Liver (tissue), 9 donors: ENCODE measurements around the gene ESRP2. TPM values are rescaled to one million over a fixed set of nuclear protein-coding genes. Genes with fewer than 3 reads are reported as not detected.

ENCODE experiments used
- DNase-seq: peaks from one replicate; pipeline ENCODE4 v3.0.0-alpha.2; 2017; ENCODE audit warnings: low spot score
- H3K27ac ChIP-seq, 2 donors: one replicate each; pipeline ENCODE4 v1.7.0; 2013; ENCODE audit warnings: inconsistent platforms in 2 of 2, low read length in 2 of 2, control low read depth in 1 of 2, low read depth in 1 of 2, mild to moderate bottlenecking in 1 of 2
- H3K27me3 ChIP-seq, 4 donors: one replicate each; pipeline versions ENCODE4 v1.6.1 to v1.7.0; 2013; ENCODE audit warnings: low read length in 3 of 4, inconsistent platforms in 1 of 4, mild to moderate bottlenecking in 1 of 4, moderate library complexity in 1 of 4; ENCODE audit not compliant: control insufficient read depth in 4 of 4, insufficient read depth in 4 of 4
- H3K36me3 ChIP-seq, 4 donors: one replicate each; pipeline versions ENCODE4 v1.6.1 to v1.7.0; 2013; ENCODE audit warnings: low read length in 3 of 4, mild to moderate bottlenecking in 3 of 4, low read depth in 1 of 4, moderate library complexity in 1 of 4; ENCODE audit not compliant: control insufficient read depth in 4 of 4, insufficient read depth in 3 of 4
- H3K4me1 ChIP-seq, 4 donors: one replicate each; pipeline versions ENCODE4 v1.6.1 to v1.7.0; 2013; ENCODE audit warnings: low read length in 3 of 4, mild to moderate bottlenecking in 3 of 4, moderate library complexity in 1 of 4; ENCODE audit not compliant: control insufficient read depth in 4 of 4, insufficient read depth in 4 of 4
- H3K4me3 ChIP-seq, 3 donors: one replicate each; pipeline versions ENCODE4 v1.6.1 to v1.7.0; 2013; ENCODE audit warnings: low read length in 3 of 3, control low read depth in 1 of 3, low read depth in 1 of 3, mild to moderate bottlenecking in 1 of 3
- H3K9ac ChIP-seq, 2 donors: one replicate each; pipeline ENCODE4 v1.7.0; 2013; ENCODE audit warnings: low read length in 2 of 2, mild to moderate bottlenecking in 2 of 2, moderate library complexity in 2 of 2, control low read depth in 1 of 2, low read depth in 1 of 2
- H3K9me3 ChIP-seq, 4 donors: one replicate each; pipeline versions ENCODE4 v1.6.1 to v1.7.0; 2013; ENCODE audit warnings: low read length in 3 of 4; ENCODE audit not compliant: control insufficient read depth in 4 of 4
- ATF3 ChIP-seq: IDR thresholded peaks from 2 replicates; pipeline ENCODE4 v1.6.1; 2016; ENCODE audit warnings: antibody characterized with exemption
- EGR1 ChIP-seq, 2 donors: IDR thresholded peaks; 2 replicates each; pipeline ENCODE4 v1.6.1; 2016 to 2018; ENCODE audit warnings: antibody characterized with exemption in 2 of 2, low read depth in 2 of 2
- FOXA1 ChIP-seq: IDR thresholded peaks from 2 replicates; pipeline ENCODE4 v1.6.1; 2016; ENCODE audit warnings: antibody characterized with exemption
- FOXA2 ChIP-seq: IDR thresholded peaks from 2 replicates; pipeline ENCODE4 v1.6.1; 2016; ENCODE audit warnings: antibody characterized with exemption
- GABPA ChIP-seq, 2 donors: IDR thresholded peaks in 1 of 2; conservative IDR thresholded peaks in 1 of 2; 2 replicates each; pipeline ENCODE4 v1.6.1; 2016; ENCODE audit warnings: antibody characterized with exemption in 2 of 2, mild to moderate bottlenecking in 1 of 2, moderate library complexity in 1 of 2
- HNF4A ChIP-seq, 2 donors: conservative IDR thresholded peaks; 2 replicates each; pipeline ENCODE4 v1.6.1; 2016; ENCODE audit warnings: antibody characterized with exemption in 2 of 2, mild to moderate bottlenecking in 2 of 2
- HNF4G ChIP-seq: IDR thresholded peaks from 2 replicates; pipeline ENCODE4 v1.6.1; 2016; ENCODE audit warnings: antibody characterized with exemption
- MAX ChIP-seq: IDR thresholded peaks from 2 replicates; pipeline ENCODE4 v1.6.1; 2016; ENCODE audit warnings: antibody characterized with exemption
- NR2F2 ChIP-seq: IDR thresholded peaks from 2 replicates; pipeline ENCODE4 v1.6.1; 2016; ENCODE audit warnings: antibody characterized with exemption
- RAD21 ChIP-seq, 2 donors: IDR thresholded peaks; 2 replicates each; pipeline ENCODE4 v1.6.1; 2016; ENCODE audit warnings: antibody characterized with exemption in 2 of 2, mild to moderate bottlenecking in 2 of 2
- RXRA ChIP-seq, 2 donors: IDR thresholded peaks; 2 replicates each; pipeline ENCODE4 v1.6.1; 2017 to 2018; ENCODE audit warnings: antibody characterized with exemption in 2 of 2, mild to moderate bottlenecking in 1 of 2
- SP1 ChIP-seq: IDR thresholded peaks from 2 replicates; pipeline ENCODE4 v1.6.1; 2018; ENCODE audit warnings: antibody characterized with exemption, mild to moderate bottlenecking
- TAF1 ChIP-seq: conservative IDR thresholded peaks from 2 replicates; pipeline ENCODE4 v1.6.1; 2016; ENCODE audit warnings: antibody characterized with exemption, mild to moderate bottlenecking
- YY1 ChIP-seq: IDR thresholded peaks from 2 replicates; pipeline ENCODE4 v1.6.1; 2016; ENCODE audit warnings: antibody characterized with exemption, mild to moderate bottlenecking
- ZBTB33 ChIP-seq: IDR thresholded peaks from 2 replicates; pipeline ENCODE4 v1.6.1; 2016; ENCODE audit warnings: antibody characterized with exemption
- WGBS: extraction: QIAGEN DNeasy Blood & Tissue Kit; methylation state at CpG from one replicate; pipeline ENCODE4 v1.1.7; 2013; 5-methylcytosine and 5-hydroxymethylcytosine counted together
- polyA plus RNA-seq, 2 donors: library from polyadenylated mRNA; stranded (reverse) in 1 of 2; unstranded in 1 of 2; fragments of 200-250 nt in 1 of 2; fragments of >200 nt in 1 of 2; fragmentation: Nextera tagmentation in 1 of 2; extraction: Ambion mirVana in 1 of 2; gene quantifications; one replicate each; pipeline versions ENCODE4 v1.2.1 to v1.2.3, GENCODE V29; 2013 to 2015
- total RNA-seq, 2 donors: library from RNA; depleted of rRNA; stranded (reverse); fragments of >200 nt; gene quantifications; one replicate each; pipeline ENCODE4 v1.2.3, GENCODE V29; 2014
- TF ChIP-seq, protein P1 (sequence below): IDR thresholded peaks from 2 replicates; pipeline ENCODE4 v1.6.1; 2016; ENCODE audit warnings: antibody characterized with exemption, mild to moderate bottlenecking
- TF ChIP-seq, protein P2 (sequence below): fragments of 150-350 bp; IDR thresholded peaks from 2 replicates; pipeline ENCODE4 v1.5.1; 2017; ENCODE audit warnings: improper control_type of control experiment, low read depth, low read length; ENCODE audit not compliant: missing input control
- donor health status: healthy.
- donor health status: healthy.
- donor health status: healthy.
- donor health status: healthy.
- donor health status: healthy.

The ESRP2 gene
- total and polyA plus RNA-seq, 4 donors: 21.0 to 84.8 (median 45.7) TPM

GRCh38 chr16:68269793-68270192, 33.9 kb upstream of the ESRP2 start:
- Histone ChIP-seq H3K4me1 (peaks cover 0 to 5% (median 3%) of the 10 kb centered on the region in 4 donors), H3K9ac (no peak overlapping the region), H3K27me3 (no peaks in the 10 kb centered on the region), H3K36me3 (no peaks in the 10 kb centered on the region), H3K4me3 (no peak overlapping the region), H3K27ac (no peak overlapping the region), H3K9me3 (no peaks in the 10 kb centered on the region)
- no peak for DNase-seq
- TF ChIP-seq MAX (no peak), NR2F2 (no peak), GABPA (IDR thresholded peaks at IDR 0.05 in 1 of 2, conservative IDR thresholded peaks at IDR 0.05 in 1 of 2) (no peak), SP1 (no peak), YY1 (no peak)
- TF ChIP-seq, protein P1, sequence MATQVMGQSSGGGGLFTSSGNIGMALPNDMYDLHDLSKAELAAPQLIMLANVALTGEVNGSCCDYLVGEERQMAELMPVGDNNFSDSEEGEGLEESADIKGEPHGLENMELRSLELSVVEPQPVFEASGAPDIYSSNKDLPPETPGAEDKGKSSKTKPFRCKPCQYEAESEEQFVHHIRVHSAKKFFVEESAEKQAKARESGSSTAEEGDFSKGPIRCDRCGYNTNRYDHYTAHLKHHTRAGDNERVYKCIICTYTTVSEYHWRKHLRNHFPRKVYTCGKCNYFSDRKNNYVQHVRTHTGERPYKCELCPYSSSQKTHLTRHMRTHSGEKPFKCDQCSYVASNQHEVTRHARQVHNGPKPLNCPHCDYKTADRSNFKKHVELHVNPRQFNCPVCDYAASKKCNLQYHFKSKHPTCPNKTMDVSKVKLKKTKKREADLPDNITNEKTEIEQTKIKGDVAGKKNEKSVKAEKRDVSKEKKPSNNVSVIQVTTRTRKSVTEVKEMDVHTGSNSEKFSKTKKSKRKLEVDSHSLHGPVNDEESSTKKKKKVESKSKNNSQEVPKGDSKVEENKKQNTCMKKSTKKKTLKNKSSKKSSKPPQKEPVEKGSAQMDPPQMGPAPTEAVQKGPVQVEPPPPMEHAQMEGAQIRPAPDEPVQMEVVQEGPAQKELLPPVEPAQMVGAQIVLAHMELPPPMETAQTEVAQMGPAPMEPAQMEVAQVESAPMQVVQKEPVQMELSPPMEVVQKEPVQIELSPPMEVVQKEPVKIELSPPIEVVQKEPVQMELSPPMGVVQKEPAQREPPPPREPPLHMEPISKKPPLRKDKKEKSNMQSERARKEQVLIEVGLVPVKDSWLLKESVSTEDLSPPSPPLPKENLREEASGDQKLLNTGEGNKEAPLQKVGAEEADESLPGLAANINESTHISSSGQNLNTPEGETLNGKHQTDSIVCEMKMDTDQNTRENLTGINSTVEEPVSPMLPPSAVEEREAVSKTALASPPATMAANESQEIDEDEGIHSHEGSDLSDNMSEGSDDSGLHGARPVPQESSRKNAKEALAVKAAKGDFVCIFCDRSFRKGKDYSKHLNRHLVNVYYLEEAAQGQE: no peak
- WGBS: 91% methylated on average over 4 of the region's 4 CpGs

GRCh38 chr16:68267612-68268405, 31.9 kb upstream of the ESRP2 start:
- no peak overlapping the region for H3K4me3 ChIP-seq
- DNase-seq: no peak
- no peak overlapping the region for H3K9ac ChIP-seq
- H3K36me3 ChIP-seq: no peaks in the 10 kb centered on the region
- 67% methylated on average over 6 of the region's 6 CpGs for WGBS
- H3K27me3 ChIP-seq: no peaks in the 10 kb centered on the region
- no peak overlapping the region for H3K27ac ChIP-seq
- no peak for TF ChIP-seq YY1
- no peak for TF ChIP-seq FOXA2
- no peak for TF ChIP-seq EGR1 (IDR thresholded peaks at IDR 0.05; ENCODE audit: low read depth in 2 of 2)
- TF ChIP-seq, protein P1: no peak
- no peak for TF ChIP-seq RXRA (IDR thresholded peaks at IDR 0.05)
- no peak for TF ChIP-seq GABPA (IDR thresholded peaks at IDR 0.05 in 1 of 2, conservative IDR thresholded peaks at IDR 0.05 in 1 of 2)
- TF ChIP-seq FOXA1: no peak
- TF ChIP-seq HNF4G: no peak
- no peak for TF ChIP-seq NR2F2
- no peak for TF ChIP-seq HNF4A (conservative IDR thresholded peaks at IDR 0.05)
- TF ChIP-seq, protein P2, sequence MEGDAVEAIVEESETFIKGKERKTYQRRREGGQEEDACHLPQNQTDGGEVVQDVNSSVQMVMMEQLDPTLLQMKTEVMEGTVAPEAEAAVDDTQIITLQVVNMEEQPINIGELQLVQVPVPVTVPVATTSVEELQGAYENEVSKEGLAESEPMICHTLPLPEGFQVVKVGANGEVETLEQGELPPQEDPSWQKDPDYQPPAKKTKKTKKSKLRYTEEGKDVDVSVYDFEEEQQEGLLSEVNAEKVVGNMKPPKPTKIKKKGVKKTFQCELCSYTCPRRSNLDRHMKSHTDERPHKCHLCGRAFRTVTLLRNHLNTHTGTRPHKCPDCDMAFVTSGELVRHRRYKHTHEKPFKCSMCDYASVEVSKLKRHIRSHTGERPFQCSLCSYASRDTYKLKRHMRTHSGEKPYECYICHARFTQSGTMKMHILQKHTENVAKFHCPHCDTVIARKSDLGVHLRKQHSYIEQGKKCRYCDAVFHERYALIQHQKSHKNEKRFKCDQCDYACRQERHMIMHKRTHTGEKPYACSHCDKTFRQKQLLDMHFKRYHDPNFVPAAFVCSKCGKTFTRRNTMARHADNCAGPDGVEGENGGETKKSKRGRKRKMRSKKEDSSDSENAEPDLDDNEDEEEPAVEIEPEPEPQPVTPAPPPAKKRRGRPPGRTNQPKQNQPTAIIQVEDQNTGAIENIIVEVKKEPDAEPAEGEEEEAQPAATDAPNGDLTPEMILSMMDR: no peak
- TF ChIP-seq ATF3: no peak
- TF ChIP-seq MAX: no peak
- TF ChIP-seq TAF1: no peak
- TF ChIP-seq RAD21 (IDR thresholded peaks at IDR 0.05): no peak
- TF ChIP-seq ZBTB33: no peak
- H3K9me3 ChIP-seq: no peaks in the 10 kb centered on the region
- peaks cover 2 to 14% (median 10%) of the 10 kb centered on the region in 4 donors for H3K4me1 ChIP-seq
